Measurements from ENCODE around the gene SORCS2.

Gene SORCS2

GRCh38 chr4:7252051-7252450, 59.7 kb downstream of the SORCS2 start:
- POLR2A ChIA-PET, result no interaction called here
- CTCF ChIA-PET, result no interaction called here
- no peak for DNase-seq (ENCODE audit: extremely low spot score)
- TF ChIP-seq ARNT (IDR thresholded peaks at IDR 0.05) (no peak), NFRKB (IDR thresholded peaks at IDR 0.05) (no peak), TARDBP (IDR thresholded peaks at IDR 0.05) (no peak), BHLHE40 (IDR thresholded peaks at IDR 0.05; ENCODE audit: borderline replicate concordance) (no peak), SUZ12 (IDR thresholded peaks at IDR 0.05) (no peak), PKNOX1 (IDR thresholded peaks at IDR 0.05) (no peak), CTBP1 (IDR thresholded peaks at IDR 0.05; ENCODE audit: borderline replicate concordance) (no peak), FOXK2 (IDR thresholded peaks at IDR 0.05) (no peak), FOXA1 (IDR thresholded peaks at IDR 0.05) (no peak), ZNF384 (IDR thresholded peaks at IDR 0.05) (no peak)

- ChIA-PET POLR2A (no interaction called here), CTCF (no interaction called here)
- TF ChIP-seq SUZ12 (IDR thresholded peaks at IDR 0.05) (no peak), FOXM1 (IDR thresholded peaks at IDR 0.05; ENCODE audit: borderline replicate concordance) (no peak), ELF4 (IDR thresholded peaks at IDR 0.05) (no peak), LEF1 (IDR thresholded peaks at IDR 0.05; ENCODE audit: borderline replicate concordance) (no peak), L3MBTL2 (conservative IDR thresholded peaks at IDR 0.05) (no peak), SP1 (IDR thresholded peaks at IDR 0.05) (no peak), BHLHE40 (IDR thresholded peaks at IDR 0.05; ENCODE audit: borderline replicate concordance) (no peak), TARDBP (IDR thresholded peaks at IDR 0.05) (no peak), PKNOX1 (IDR thresholded peaks at IDR 0.05) (no peak), NFRKB (IDR thresholded peaks at IDR 0.05) (no peak), CTBP1 (IDR thresholded peaks at IDR 0.05; ENCODE audit: borderline replicate concordance) (no peak), FOXK2 (IDR thresholded peaks at IDR 0.05) (no peak), HDGF (IDR thresholded peaks at IDR 0.05; ENCODE audit: borderline replicate concordance) (no peak), ARNT (IDR thresholded peaks at IDR 0.05) (no peak), FOXA1 (IDR thresholded peaks at IDR 0.05) (no peak), ZNF384 (IDR thresholded peaks at IDR 0.05) (no peak)
- no peak for DNase-seq (ENCODE audit: extremely low spot score)
These were observed 60.4 kb downstream of the SORCS2 start for GRCh38 chr4:7252510-7253340.

GRCh38 chr4:7253341-7253700, 61.0 kb downstream of the SORCS2 start:
- ChIA-PET POLR2A (no interaction called here), CTCF (no interaction called here)
- TF ChIP-seq L3MBTL2 (conservative IDR thresholded peaks at IDR 0.05) (no peak), TARDBP (IDR thresholded peaks at IDR 0.05) (no peak), SP1 (IDR thresholded peaks at IDR 0.05) (no peak), ARNT (IDR thresholded peaks at IDR 0.05) (no peak), LEF1 (IDR thresholded peaks at IDR 0.05; ENCODE audit: borderline replicate concordance) (no peak), NFRKB (IDR thresholded peaks at IDR 0.05) (no peak), FOXA1 (IDR thresholded peaks at IDR 0.05) (no peak), FOXM1 (IDR thresholded peaks at IDR 0.05; ENCODE audit: borderline replicate concordance) (no peak), BHLHE40 (IDR thresholded peaks at IDR 0.05; ENCODE audit: borderline replicate concordance) (no peak), PKNOX1 (IDR thresholded peaks at IDR 0.05) (no peak), ZNF384 (IDR thresholded peaks at IDR 0.05) (no peak)
- DNase-seq (ENCODE audit: extremely low spot score), result no peak

- POLR2A ChIA-PET, result no interaction called here
- no peak for DNase-seq (ENCODE audit: extremely low spot score)
- CTCF ChIA-PET, result no interaction called here
These were observed 61.5 kb downstream of the SORCS2 start for GRCh38 chr4:7253837-7254236.

GRCh38 chr4:7254736-7255487, 62.6 kb downstream of the SORCS2 start:
- ChIA-PET POLR2A (no interaction called here), CTCF (no interaction called here)
- TF ChIP-seq TARDBP (IDR thresholded peaks at IDR 0.05), result no peak
- TF ChIP-seq ZNF384 (IDR thresholded peaks at IDR 0.05), result no peak
- TF ChIP-seq BHLHE40 (IDR thresholded peaks at IDR 0.05; ENCODE audit: borderline replicate concordance), result no peak
- no peak for TF ChIP-seq L3MBTL2 (conservative IDR thresholded peaks at IDR 0.05)
- no peak for TF ChIP-seq SUZ12 (IDR thresholded peaks at IDR 0.05)
- TF ChIP-seq NFRKB (IDR thresholded peaks at IDR 0.05), result no peak
- TF ChIP-seq SP1 (IDR thresholded peaks at IDR 0.05), result no peak
- TF ChIP-seq ELF4 (IDR thresholded peaks at IDR 0.05), result no peak
- TF ChIP-seq FOXM1 (IDR thresholded peaks at IDR 0.05; ENCODE audit: borderline replicate concordance), result no peak
- no peak for TF ChIP-seq FOXA1 (IDR thresholded peaks at IDR 0.05)
- no peak for TF ChIP-seq HDGF (IDR thresholded peaks at IDR 0.05; ENCODE audit: borderline replicate concordance)
- TF ChIP-seq ARNT (IDR thresholded peaks at IDR 0.05), result no peak
- TF ChIP-seq FOXK2 (IDR thresholded peaks at IDR 0.05), result no peak
- DNase-seq (ENCODE audit: extremely low spot score), result no peak

More at GRCh38 chr4:7253837-7254236, 61.5 kb downstream of the SORCS2 start:
- TF ChIP-seq HDGF (IDR thresholded peaks at IDR 0.05; ENCODE audit: borderline replicate concordance) (no peak), SUZ12 (IDR thresholded peaks at IDR 0.05) (no peak), CTBP1 (IDR thresholded peaks at IDR 0.05; ENCODE audit: borderline replicate concordance) (no peak), TARDBP (IDR thresholded peaks at IDR 0.05) (no peak)

- POLR2A ChIA-PET, result no interaction called here
- CTCF ChIA-PET, result no interaction called here
- TF ChIP-seq ZNF384 (IDR thresholded peaks at IDR 0.05), result no peak
- no peak for TF ChIP-seq SUZ12 (IDR thresholded peaks at IDR 0.05)
- TF ChIP-seq TARDBP (IDR thresholded peaks at IDR 0.05), result no peak
- no peak for TF ChIP-seq SP1 (IDR thresholded peaks at IDR 0.05)
- no peak for TF ChIP-seq LEF1 (IDR thresholded peaks at IDR 0.05; ENCODE audit: borderline replicate concordance)
- no peak for TF ChIP-seq FOXM1 (IDR thresholded peaks at IDR 0.05; ENCODE audit: borderline replicate concordance)
- no peak for TF ChIP-seq FOXA1 (IDR thresholded peaks at IDR 0.05)
- no peak for TF ChIP-seq CTBP1 (IDR thresholded peaks at IDR 0.05; ENCODE audit: borderline replicate concordance)
- TF ChIP-seq NFRKB (IDR thresholded peaks at IDR 0.05), result no peak
- no peak for TF ChIP-seq ARNT (IDR thresholded peaks at IDR 0.05)
- no peak for TF ChIP-seq HDGF (IDR thresholded peaks at IDR 0.05; ENCODE audit: borderline replicate concordance)
- TF ChIP-seq FOXK2 (IDR thresholded peaks at IDR 0.05), result no peak
- TF ChIP-seq ELF4 (IDR thresholded peaks at IDR 0.05), result no peak
- no peak for TF ChIP-seq L3MBTL2 (conservative IDR thresholded peaks at IDR 0.05)
- TF ChIP-seq BHLHE40 (IDR thresholded peaks at IDR 0.05; ENCODE audit: borderline replicate concordance), result no peak
- no peak for TF ChIP-seq PKNOX1 (IDR thresholded peaks at IDR 0.05)
- DNase-seq (ENCODE audit: extremely low spot score), result no peak
These were observed 63.1 kb downstream of the SORCS2 start for GRCh38 chr4:7255488-7255881.
